K562 (cell line): Measurements from ENCODE around the gene DGCR8. TPM values are rescaled to one million over a fixed set of nuclear protein-coding genes. Genes with fewer than 3 reads are reported as not detected.

ENCODE experiments used
- FOXA3 ChIP-seq, 2 experiments: fragments of 450-650 bp in 1 of 2; sonication (generic) in 1 of 2; formaldehyde crosslinking; IDR thresholded peaks in 1 of 2; conservative IDR thresholded peaks in 1 of 2; 2 replicates each; pipeline versions ENCODE4 v1.4.0 to v1.8.0; 2020 to 2022; ENCODE audit warnings: mild to moderate bottlenecking in 2 of 2, missing genetic modification reagents in 1 of 2
- NEUROD1 ChIP-seq: fragments of 150-350 bp; IDR thresholded peaks from 2 replicates; pipeline ENCODE4 v1.6.1; 2014; ENCODE audit warnings: borderline replicate concordance, low read length, low read depth; ENCODE audit not compliant: partially characterized antibody
- NR3C1 ChIP-seq: sonication (generic); formaldehyde crosslinking; IDR thresholded peaks from 2 replicates; pipeline ENCODE4 v1.8.1; 2022; ENCODE audit warnings: missing genetic modification reagents
- RBM25 ChIP-seq: fragments of 200-400 bp; formaldehyde crosslinking; IDR thresholded peaks from 2 replicates; pipeline ENCODE4 v1.6.1; 2018; ENCODE audit warnings: low read length, low read depth, moderate library complexity; ENCODE audit not compliant: severe bottlenecking
- SAP30 ChIP-seq: fragments of 200-600 bp; sonication (generic); IDR thresholded peaks from 2 replicates; pipeline ENCODE4 v1.6.1; 2012; ENCODE audit warnings: borderline replicate concordance, low read depth, mild to moderate bottlenecking, moderate library complexity, low read length, control low read depth, inconsistent platforms; ENCODE audit not compliant: insufficient read depth, poor library complexity, severe bottlenecking
- SNAPC5 ChIP-seq: fragments of 250-450 bp; sonication (Bioruptor Pico); IDR thresholded peaks from 2 replicates; pipeline ENCODE4 v1.8.0; 2021; ENCODE audit warnings: moderate library complexity, mild to moderate bottlenecking, inconsistent platforms
- USF1 ChIP-seq: sonication (generic); formaldehyde crosslinking; IDR thresholded peaks from 2 replicates; pipeline ENCODE4 v1.9.0; 2022; ENCODE audit warnings: mild to moderate bottlenecking, missing genetic modification reagents
- ZBTB49 ChIP-seq: sonication (generic); formaldehyde crosslinking; IDR thresholded peaks from 2 replicates; pipeline ENCODE4 v1.8.0; 2022; ENCODE audit warnings: missing genetic modification reagents, mild to moderate bottlenecking, borderline replicate concordance
- ZNF124 ChIP-seq: sonication (generic); formaldehyde crosslinking; IDR thresholded peaks from 2 replicates; pipeline ENCODE4 v1.8.1; 2022; ENCODE audit warnings: missing genetic modification reagents
- ZNF239 ChIP-seq: fragments of 250-450 bp; sonication (Bioruptor Pico); IDR thresholded peaks from 2 replicates; pipeline ENCODE4 v1.4.0; 2020; ENCODE audit warnings: mild to moderate bottlenecking
- polyA plus RNA-seq, 8 experiments: library from polyadenylated mRNA; depleted of rRNA in 4 of 8; stranded (reverse) in 5 of 8; unstranded in 3 of 8; fragments of >200 nt; fragmentation: Nextera tagmentation in 2 of 8; fragmentation: Illumina TruSeq in 1 of 8; extraction: Ambion mirVana in 2 of 8; extraction: Trizol in 1 of 8; gene quantifications; 2 replicates each; pipeline versions ENCODE4 v1.2.1 to v1.2.3, GENCODE V29; 2011 to 2014; ENCODE audit warnings: inconsistent platforms in 1 of 8, missing spikeins in 1 of 8
- total RNA-seq, 7 experiments: library from RNA; depleted of rRNA in 6 of 7; stranded (reverse); fragments of >200 nt in 6 of 7; fragmentation: Illumina TruSeq in 2 of 7; extraction: Trizol in 2 of 7; gene quantifications; 2 replicates each; pipeline versions ENCODE4 v1.2.1 to v1.2.3, GENCODE V29; 2011 to 2021; ENCODE audit warnings: low replicate concordance in 1 of 7
- TF ChIP-seq, protein P1 (sequence below): sonication (generic); formaldehyde crosslinking; IDR thresholded peaks from 2 replicates; pipeline ENCODE4 v1.8.0; 2022; ENCODE audit warnings: mild to moderate bottlenecking, missing genetic modification reagents, borderline replicate concordance
- TF ChIP-seq, protein P2 (sequence below): fragments of 450-650 bp; formaldehyde crosslinking; IDR thresholded peaks from 2 replicates; pipeline ENCODE4 v1.4.0; 2022; ENCODE audit warnings: missing genetic modification characterization

DGCR8 gene
- total and polyA plus RNA-seq, 9 of the 15 experiments (the other 6 are each of a cell fraction or from before 2014, with no cell fraction given): 5.9 to 144 (median 80.1) TPM

DNA sequence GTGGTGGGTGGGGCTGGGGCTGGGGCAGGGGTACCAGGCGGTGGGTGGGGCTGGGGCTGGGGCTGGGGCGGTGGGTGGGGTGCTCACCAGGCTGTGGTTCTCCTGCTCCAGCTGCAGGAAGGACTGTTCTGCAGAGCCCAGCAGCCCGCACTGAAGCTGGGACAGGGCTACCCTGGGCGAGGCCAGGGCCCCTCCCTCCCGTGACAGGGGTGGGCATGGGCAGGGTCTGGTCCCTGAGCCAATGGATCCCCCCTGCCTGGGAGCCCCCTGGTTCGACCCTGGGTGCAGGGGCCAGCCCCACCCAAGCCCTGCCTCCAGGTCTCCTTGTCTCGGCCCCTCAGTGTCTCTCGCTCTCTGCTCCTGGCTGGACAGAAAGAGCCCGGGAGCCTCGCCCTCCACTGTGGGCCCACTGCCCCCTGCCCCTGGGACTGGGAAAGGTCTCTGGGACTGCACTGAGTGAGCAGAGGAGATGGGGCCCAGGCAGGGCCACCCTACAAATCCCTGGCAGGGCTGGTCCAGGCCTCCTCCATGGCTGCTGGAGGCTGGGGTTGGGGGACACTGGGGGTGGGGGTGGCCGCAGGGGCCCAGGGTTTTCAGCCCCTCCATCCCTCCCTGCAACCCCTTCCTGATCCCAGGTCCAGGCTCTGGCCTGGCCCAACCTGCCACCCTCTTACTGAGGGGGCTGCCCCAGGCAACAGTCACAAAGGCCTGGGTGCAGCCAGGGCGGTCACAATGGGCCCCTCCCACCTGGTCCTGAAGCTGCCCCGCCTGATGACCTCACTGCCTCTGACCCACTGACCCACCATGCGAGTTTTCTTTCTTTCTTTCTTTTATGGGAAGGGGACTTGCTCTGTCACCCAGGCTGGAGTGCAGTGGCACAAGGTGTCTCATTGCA, 70.6 kb downstream of the DGCR8 start, which contains the start of gene CCDC188 (continued):
- TF ChIP-seq USF1 (CRISPR knock-in tag): peak; percentile 39; the same call in 1 of the 2 replicates
- TF ChIP-seq, protein P1, sequence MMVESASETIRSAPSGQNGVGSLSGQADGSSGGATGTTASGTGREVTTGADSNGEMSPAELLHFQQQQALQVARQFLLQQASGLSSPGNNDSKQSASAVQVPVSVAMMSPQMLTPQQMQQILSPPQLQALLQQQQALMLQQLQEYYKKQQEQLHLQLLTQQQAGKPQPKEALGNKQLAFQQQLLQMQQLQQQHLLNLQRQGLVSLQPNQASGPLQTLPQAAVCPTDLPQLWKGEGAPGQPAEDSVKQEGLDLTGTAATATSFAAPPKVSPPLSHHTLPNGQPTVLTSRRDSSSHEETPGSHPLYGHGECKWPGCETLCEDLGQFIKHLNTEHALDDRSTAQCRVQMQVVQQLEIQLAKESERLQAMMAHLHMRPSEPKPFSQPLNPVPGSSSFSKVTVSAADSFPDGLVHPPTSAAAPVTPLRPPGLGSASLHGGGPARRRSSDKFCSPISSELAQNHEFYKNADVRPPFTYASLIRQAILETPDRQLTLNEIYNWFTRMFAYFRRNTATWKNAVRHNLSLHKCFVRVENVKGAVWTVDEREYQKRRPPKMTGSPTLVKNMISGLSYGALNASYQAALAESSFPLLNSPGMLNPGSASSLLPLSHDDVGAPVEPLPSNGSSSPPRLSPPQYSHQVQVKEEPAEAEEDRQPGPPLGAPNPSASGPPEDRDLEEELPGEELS (CRISPR knock-in tag): peak; percentile 54; the same call in 1 of the 2 replicates
- no peak for TF ChIP-seq NR3C1 (CRISPR knock-in tag)
- no peak for TF ChIP-seq ZNF239
- TF ChIP-seq ZNF124: peak; percentile 79; the same call in 1 of the 2 replicates
- no peak for TF ChIP-seq NEUROD1
- 0 out of 4 replicates have a peak, but pooled peaks of 1 of the 2 experiments have one; percentile 34 for TF ChIP-seq FOXA3 (CRISPR knock-in tag; conservative IDR thresholded peaks at IDR 0.05 in 1 of 2, IDR thresholded peaks at IDR 0.05 in 1 of 2)
- TF ChIP-seq, protein P2, sequence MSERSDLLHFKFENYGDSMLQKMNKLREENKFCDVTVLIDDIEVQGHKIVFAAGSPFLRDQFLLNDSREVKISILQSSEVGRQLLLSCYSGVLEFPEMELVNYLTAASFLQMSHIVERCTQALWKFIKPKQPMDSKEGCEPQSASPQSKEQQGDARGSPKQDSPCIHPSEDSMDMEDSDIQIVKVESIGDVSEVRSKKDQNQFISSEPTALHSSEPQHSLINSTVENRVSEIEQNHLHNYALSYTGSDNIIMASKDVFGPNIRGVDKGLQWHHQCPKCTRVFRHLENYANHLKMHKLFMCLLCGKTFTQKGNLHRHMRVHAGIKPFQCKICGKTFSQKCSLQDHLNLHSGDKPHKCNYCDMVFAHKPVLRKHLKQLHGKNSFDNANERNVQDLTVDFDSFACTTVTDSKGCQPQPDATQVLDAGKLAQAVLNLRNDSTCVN (CRISPR knock-in tag): 0 out of 2 replicates have a peak, but pooled peaks have one; percentile 65
- TF ChIP-seq ZBTB49 (CRISPR knock-in tag): no peak
- no peak for TF ChIP-seq SAP30
- TF ChIP-seq RBM25: no peak
- TF ChIP-seq SNAPC5 (CRISPR knock-in tag): no peak
